ENCODE data around the gene HOXA13.

- TF ChIP-seq EZH2 (IDR thresholded peaks at IDR 0.05; ENCODE audit: borderline replicate concordance): peak; percentile 91
- TF ChIP-seq CTCF (IDR thresholded peaks at IDR 0.05; ENCODE audit: poor library complexity): peak; percentile 8
- TF ChIP-seq EZH2phosphoT487 (IDR thresholded peaks at IDR 0.05; ENCODE audit: low read depth, severe bottlenecking, unreplicated experiment): peak; percentile 26
Observed at GRCh38 chr7:27164367-27165088, 35.4 kb downstream of the HOXA13 start.

All from hepatocyte (in vitro differentiated cells).